Stimulated activated CD4-positive, alpha-beta T cell treated with anti-CD3 and anti-CD28 coated beads, TNF-alpha, amount 100 ng/mL, for 24 hours (primary cell): Measurements from ENCODE around the gene LPGAT1.

Experiments used
- DNase-seq, 3 experiments: peaks; one replicate each; pipeline ENCODE4 v3.0.0-alpha.2; 2020; ENCODE audit warnings: low read depth in 3 of 3

Gene LPGAT1

DNA sequence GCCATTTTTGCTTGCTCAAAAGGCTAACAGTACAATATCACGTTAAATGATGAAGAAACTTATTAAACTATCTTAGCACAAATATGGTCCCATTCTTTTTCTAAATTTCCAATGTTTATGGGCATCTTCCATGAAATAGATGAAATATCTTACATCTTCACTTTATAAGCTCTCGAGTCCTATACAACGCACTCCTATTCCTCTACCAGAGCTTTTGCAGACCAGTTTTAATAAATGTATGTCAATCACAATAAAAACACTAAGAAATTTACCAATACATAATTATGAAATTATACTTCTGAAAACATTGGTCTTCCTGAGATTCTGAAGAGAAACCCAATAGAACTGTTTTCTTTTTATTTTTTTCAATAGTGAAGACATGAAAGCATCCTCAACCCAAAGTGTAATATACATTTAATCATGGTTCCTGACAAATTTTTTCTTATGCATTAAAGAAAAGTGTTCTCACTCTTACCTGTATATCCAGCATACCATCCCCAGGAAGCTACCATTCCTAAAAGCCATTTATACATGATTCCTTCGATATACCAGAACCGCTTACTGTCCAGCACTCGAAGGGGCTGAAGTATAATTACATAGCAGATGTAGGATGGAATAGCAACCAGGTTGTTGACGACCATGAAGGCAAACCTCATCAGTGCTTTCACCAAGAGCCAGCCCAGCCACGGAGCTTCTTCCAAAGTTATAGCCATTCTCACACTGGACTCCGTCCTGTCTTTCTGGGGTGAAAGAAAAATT is 1.8 kb downstream of the LPGAT1 start:
- DNase-seq, result no peak

DNA sequence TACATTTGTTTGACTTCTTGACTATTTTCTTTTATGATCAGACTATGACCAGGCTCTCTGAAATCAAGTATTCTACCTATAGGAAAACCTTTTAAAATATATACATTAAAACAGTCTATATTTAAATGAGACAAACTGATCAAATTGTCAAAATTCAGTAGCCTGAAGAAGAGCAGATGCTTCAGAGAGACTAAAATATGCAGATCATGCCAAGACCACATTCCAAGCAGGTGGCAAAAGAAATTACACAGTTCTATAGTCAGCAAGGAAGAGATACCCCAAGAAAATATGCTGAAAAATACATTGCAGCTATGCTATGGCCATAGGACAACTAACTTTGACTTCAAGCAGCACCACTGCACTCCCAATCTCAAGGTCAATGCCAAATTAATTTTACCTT is 3.5 kb downstream of the LPGAT1 start:
- DNase-seq, result no peak

DNA sequence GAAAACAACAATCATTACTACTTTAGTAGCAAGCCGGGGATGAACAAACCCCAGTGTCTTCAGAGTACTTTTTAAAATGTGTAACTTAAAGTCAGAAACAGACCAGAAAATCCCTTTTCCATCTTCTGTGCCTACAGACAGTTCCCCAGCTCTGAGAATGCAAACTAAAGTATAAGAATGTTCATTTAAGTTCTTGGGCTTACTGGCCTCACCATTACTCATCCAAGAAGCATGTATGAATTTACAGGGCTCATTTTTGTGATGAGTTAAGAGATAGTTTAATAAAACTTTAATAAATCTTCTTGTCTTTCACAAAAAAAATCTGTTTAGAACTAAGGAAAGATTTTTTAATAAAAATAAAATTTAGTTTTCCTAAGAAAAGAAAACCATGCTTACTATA is 4.6 kb downstream of the LPGAT1 start:
- no peak for DNase-seq

DNA sequence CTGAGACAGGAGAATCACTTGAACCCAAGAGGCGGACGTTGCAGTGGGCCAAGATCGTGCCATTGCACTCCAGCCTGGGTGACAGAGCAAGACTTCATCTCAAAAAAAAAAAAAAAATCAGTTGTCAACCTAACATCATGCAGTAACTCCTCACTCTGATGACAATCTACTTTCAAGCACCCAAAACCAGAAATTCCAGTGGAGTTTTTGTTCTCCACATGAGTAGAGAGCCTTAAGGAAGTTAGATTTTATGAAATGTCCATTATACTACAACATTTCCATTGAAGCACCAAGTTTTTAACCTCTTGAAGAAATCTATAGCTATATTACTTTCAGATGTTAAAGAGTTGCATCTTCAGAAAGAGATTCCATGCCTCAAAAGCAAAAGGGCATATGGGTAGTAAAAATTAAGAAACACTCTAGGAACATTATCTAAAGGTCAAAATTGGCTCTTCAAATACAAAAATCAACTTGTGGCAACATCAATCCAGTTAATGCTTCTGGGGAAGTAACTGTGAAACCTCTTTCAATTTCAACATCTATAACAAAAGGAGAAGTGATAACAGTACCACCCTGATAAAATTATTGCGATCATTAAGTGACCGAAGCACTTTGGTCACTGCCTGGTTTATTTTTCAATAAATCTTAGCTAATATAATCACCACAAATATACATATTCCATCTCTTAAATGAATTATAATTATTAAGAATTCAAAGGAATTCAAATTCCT is 7.7 kb downstream of the LPGAT1 start:
- no peak for DNase-seq

DNA sequence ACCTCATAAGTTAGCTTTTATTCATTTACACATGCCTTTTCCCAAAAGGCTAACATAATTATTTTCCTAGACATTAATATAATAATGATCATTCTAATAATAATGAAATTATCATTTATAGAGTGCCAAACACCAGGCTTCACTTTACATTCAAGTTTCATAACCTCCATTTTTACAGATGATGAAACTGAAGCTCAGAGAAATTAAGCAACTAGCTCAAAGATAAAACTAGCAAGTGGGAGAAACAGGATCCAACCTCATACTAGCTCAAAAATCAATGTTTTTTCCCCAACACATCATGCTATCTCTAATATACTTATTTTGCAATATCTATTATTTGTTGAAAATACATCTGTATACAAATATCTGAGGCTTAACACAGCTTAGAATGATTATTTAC is 14.0 kb downstream of the LPGAT1 start:
- no peak for DNase-seq

DNA sequence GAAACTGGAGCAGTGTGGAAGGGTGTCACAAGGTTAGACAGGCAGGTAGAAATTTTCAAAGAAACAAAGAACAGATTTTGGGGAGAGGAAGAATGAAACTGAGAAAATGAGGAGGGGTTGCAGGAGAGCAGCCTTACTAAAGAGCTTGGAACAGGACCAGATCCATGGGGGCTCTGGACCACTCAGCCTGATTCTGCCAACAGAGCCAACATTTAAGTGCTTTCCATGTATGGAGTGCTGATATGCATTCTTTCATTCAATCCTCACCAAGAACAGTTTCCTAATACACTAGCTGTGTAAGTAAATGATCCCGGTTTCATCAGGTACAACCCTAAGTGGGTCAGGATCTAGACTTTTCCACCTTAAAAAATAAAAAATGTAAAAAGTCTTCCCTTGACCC is 16.2 kb downstream of the LPGAT1 start:
- no peak for DNase-seq

DNA sequence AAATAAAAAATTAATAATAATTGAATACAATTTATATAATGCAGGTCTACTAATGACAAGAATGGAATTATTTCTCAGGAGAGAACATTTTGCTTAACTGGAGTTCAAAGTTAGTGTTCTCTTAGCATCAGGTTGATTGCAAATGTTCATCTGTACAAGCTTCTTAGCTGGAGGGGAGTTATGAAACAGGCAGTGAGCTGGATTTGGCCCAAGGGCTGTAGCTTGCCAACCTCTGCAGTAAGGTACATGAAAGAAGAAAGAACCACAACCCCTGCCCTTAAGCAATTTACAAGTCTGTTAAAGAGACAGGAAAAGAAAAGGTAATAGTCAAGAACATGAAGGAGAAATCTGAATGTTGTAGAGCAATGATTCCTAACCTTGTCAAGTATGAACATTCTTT is 17.0 kb downstream of the LPGAT1 start:
- no peak for DNase-seq

DNA sequence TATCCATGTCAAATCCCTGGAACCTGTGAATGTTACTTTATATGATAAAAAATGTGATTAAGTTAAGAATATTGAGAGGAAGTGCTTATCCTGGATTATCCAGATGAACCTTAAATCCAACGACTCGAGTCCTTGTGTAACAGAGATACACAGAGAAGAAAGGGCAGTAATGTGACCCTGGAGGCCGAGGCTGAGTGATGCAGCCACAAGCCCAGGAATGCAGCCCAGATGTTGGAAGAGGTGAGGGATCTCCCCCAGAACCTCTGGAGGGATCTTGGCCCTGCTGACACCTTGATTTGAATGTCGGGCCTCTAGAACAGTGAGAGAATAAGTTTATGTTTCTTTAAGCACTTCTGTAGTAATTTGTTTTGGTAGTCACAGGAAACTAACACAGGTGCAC is 18.0 kb downstream of the LPGAT1 start:
- DNase-seq, result no peak

DNA sequence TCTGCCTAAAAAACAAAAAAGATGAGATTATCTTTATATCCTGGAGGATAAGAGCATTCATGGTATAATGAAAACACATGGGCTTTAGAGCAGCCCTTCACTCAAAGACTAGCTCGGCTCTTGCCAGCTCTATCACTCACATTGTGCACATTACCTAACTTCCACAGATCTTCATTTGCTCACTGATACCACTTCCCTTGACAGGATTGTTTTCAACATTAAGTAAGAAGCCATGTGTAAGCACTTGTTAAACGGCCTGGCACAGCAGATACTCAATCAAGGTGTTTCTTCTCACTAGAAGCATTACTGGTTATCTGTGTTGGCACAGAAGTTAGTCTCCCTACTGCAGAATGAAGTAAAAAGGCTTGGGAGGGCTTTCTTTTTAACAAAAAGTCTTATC is 18.7 kb downstream of the LPGAT1 start:
- no peak for DNase-seq

DNA sequence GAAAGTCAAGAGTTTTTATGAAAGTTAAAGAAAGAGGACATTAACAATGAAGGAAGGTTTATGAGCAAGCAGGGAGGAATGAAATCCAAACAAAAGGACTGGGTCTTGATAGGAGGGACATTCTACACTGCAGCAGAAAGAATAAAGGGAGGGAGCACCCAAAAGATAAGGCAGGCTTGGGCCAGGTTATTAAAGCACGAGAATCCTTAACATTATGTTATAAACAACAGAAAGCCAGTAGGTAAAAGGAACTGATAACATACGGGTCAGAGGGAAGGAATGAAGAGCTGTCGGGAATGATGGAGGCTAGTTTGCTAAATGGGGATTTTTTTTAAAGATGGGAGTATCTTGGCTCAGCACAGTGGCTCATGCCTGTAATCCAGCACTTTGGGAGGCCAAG is 19.4 kb downstream of the LPGAT1 start:
- DNase-seq, result no peak

DNA sequence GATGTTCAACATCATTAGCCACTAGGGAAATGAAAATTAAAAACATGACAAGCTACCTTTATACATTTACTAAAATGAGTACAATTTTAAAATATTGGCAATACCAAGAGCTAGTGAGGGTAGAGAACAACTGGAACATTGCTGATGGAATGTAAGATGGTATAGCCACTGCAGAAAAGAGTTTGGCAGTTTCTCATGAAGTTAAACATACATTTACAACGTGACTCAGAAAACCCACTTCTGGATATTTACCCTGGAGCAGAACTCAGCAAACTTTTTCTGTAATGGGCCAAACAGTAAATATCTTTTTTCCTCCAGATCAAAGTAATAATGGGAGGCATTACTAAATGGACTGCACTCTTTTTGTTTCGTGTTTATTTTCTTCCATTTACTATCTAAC is 22.1 kb downstream of the LPGAT1 start:
- DNase-seq, result no peak

DNA sequence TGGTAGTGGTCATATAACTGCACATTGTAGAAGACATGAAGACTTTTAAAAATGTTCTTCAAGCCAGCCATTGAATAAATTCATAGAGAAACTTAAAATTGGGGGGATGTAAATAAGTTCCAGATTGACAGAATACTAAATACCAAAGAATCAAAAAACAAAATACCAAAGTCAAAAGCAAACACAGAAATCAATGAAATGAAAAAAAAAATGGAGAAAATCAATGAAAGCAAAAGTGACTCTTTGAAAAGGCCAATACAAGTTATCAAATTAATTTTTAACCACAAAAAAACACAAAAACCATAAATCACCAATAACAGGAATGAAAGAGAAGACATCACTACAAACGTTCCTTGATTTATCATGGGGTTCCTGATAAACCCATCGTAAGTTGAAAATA is 25.6 kb downstream of the LPGAT1 start:
- no peak for DNase-seq

DNA sequence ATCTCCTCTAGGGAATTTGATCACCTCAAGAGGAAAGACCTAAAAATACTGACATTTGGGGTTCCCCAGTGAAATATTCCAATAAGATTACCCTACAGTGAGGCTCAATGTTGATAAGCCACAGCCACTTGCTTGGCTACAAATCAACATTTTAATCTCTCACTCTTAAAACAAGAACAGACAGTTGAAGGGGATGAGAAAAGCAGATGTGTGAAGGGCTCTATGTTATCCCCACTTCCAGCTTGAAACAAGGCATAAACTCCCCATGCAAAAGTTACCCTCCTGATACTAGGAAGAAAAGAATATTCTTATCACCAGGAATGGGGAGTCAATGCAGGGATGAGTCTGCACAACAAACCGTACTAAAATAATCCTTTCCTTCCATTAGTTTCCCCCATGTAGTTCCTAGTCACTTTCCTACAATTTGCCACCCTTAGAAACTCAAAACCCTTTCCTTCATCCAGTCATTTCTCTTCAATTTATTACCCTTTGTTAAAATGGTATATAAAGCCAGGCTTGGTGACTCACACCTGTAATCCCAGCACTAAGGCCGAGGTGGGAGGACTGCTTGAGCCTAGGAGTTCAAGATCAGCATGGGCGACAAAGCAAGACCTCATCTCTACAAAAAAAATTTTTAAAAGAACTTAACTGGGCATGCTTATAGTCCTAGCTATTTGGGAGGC is 29.5 kb downstream of the LPGAT1 start:
- DNase-seq, result no peak

DNA sequence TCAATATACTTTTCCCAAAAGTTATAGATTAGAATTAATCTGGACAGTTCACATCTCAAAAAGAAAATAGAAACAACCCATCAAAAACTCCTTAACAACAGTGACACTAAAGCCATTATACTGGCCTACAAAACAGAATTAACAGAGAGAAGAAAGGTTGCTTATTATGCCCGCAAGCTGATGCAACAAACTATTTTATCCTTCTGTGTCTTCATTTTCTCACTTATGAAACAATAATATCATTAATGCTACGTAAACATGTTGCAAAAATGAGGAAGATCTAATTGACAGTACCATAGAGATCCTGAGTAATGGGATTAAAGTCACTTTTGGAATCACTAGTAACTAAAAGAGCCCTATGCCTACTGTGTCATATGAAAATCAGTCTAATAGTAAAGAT is 32.6 kb downstream of the LPGAT1 start:
- DNase-seq, result no peak

DNA sequence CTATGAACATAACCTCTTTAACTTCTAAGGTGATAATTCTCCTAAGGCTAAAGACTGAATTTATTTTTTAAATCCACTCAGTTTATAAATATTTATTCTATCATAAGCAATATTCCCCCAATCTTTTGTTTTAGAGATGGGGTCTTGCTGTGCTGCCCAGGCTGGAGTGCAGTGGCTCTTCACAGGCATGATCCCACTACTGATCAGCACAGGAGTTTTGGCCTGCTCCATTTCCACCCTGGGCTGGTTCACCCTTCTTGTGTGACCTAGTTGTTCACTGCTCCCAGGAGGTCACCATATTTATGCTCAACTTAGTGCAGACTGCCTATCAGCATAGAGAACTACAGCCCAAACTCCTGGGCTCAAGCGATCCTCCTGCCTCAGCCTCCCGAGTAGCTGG is 38.6 kb downstream of the LPGAT1 start:
- DNase-seq, result no peak

DNA sequence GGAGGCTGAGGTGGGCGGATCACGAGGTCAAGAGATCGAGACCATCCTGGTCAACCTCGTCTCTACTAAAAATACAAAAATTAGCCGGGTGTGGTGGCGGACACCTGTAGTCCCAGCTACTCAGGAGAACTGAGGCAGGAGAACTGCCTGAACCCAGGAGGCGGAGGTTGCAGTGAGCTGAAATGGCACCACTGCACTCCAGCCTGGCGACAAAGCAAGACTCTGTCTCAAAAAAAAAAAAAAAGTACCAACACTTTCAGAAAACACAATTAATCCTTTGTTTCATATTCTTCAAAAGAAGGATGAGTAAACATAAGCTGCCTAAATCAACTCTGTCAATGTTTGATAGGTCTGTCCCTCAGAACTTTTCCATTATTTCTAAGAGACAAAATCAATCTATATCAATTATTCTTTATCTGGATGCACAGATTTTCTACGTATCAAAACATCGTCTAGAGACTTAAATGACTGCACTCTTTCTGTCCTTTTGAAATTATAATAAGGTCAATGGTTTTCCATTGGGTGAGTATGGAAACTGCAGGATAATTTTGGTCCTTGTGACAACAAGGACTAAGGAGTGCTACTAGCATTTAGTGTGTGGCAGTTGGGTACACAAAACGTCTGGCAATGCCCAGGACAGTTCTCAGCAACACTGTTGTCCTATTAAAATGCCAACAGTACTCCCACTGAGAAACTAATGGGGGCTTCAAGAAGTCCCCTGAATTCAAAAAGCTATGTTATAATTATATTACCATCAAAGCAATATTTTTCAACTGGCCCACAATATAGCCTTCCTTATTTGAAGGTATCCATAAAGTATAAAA is 40.7 kb downstream of the LPGAT1 start:
- DNase-seq, result no peak

DNA sequence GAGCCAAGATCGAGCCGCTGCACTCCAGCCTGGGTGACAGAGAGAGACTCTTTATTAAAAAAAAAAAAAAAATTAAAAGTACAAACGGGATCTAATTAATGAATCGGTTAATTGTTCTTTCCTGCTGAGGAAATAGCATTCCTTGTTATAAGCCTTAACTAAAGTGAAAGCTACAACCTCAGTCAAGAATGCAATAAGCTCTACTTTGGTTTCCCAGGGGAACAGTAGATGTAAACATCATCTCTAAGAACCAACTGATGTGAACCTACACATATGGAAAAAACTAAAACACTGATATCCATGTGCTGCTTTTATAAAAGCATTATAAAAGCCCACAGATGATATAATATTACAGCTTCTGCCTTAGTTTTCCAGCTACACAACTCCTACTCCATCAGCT is 41.9 kb downstream of the LPGAT1 start:
- DNase-seq, result no peak

DNA sequence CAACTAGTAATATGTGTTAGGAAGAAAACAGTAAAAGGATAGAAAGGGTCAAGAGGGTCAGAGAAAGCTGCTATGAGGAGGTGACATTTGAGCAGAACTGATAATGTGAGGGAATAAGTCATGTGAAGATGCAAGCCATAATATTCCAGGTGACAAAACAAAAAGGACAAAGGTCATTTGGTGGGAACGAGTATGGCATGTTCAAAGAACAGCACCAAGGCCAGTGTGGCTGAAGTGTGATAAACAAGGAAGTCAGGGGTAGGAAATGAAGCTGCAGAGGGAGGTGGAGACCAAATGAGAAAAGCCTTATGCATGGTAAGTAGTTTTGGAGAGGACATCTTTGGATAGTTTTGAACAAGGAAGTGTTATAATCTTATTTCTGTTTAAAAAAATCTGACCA is 46.7 kb downstream of the LPGAT1 start:
- DNase-seq, result no peak

DNA sequence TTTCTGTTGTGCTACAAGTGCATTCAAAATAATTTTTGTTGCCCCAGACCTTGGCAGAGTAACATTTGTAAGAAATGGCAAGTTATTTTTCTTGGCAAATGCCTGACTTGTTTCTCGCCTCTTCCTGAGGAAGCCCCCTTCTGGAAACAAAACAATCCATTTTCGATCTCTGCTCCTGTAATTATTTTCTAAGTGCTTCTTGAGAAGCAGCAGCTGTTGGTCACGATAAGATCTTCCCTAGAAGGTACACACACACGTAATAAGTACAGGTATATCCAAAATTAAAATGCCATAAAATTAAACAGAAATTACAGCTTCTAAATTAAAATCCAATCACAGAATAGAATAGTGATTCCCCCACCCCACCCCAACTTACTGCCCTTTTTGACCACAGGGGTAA is 47.3 kb downstream of the LPGAT1 start:
- DNase-seq, result no peak

DNA sequence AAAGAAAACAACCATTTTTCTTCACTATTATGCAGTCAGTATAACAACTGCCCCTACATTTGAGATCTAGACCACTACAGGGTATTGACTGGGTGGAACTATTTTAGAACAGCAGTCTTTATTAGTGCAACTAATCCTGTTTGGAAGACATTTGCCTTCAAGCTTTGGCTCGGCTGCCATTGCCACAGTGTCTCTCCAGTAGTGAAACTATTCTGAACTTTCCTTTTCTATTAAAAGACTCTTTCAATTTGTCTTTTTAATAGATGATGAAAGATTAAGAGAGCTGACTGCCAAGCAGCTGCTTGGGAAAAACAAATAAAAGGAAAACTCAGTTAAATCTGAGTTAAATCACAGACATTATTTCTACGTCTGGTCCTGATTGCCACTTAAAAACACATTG is 49.3 kb downstream of the LPGAT1 start:
- no peak for DNase-seq

DNA sequence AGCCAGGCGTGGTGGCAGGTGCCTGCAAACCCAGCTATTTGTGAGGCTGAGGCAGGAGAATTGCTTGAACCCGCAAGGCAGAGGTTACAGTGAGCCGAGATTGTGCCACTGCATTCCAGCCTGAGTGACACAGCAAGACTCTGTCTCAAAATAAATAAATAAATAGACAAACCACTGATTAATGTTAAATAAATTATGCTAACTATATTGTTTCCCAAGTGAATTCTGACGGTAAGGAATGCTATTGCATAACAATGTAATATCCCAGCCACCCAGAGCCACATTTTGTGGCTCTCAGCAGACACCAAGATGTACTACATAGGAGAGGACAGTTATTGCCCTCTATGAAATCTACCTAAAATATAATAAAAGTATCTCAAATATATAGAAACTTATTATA is 55.4 kb downstream of the LPGAT1 start:
- no peak for DNase-seq

DNA sequence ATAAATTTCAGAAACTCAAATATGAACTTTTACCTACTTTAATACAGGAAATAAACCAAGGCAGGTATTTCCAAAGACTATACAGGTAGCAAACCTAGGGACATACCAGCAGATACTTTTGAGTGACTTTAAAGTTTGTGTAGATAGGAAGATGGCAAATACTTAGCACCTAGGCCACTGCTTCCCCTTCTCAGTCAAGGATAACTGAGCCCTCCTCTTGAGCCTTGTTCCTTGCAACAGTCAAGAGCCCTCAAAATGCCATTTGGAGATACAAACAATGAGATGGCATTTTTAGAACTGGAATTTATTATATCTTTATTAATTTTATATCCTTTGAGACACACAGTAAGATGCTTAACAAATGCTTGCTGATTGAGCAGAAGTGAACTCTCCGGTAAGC is 65.9 kb downstream of the LPGAT1 start:
- DNase-seq, result no peak
